Activated CD8-positive, alpha-beta memory T cell treated with anti-CD3 and anti-CD28 coated beads, Interleukin-2, amount 50 U/mL, for 1 hour (primary cell): ENCODE results near the gene SPN.
"Not testable (repeated sequence)": the region's sequence is repeated elsewhere in the genome, so short reads cannot be mapped to it uniquely, and the experiment has no call there.

Source experiments
- DNase-seq: peaks from one replicate; pipeline ENCODE4 v3.0.0-alpha.2; 2020; ENCODE audit errors: extremely low read depth

Gene SPN

GRCh38 chr16:29645694-29646187, 17.3 kb upstream of the SPN start:
- DNase-seq = no peak

DNA sequence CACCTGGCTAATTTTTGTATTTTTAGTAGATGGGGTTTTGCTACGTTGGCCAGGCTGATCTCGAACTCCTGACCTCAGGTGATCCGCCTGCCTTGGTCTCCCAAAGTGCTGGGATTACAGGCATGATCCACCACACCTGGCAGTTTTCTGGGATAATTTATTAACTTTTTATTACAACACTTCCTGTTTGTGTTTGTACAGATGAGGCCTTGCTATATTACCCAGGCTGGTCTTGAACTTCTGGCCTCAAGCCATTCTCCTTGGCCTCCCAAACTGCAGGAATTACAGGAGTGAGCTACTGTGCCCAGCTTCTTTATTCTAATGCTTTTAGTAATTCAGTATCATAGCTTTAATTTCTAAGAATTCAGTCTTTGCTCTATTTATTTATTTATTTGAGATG, 16.1 kb upstream of the SPN start:
- DNase-seq = no peak

- no peak for DNase-seq
These were observed 13.2 kb upstream of the SPN start for GRCh38 chr16:29649588-29650494.

DNA sequence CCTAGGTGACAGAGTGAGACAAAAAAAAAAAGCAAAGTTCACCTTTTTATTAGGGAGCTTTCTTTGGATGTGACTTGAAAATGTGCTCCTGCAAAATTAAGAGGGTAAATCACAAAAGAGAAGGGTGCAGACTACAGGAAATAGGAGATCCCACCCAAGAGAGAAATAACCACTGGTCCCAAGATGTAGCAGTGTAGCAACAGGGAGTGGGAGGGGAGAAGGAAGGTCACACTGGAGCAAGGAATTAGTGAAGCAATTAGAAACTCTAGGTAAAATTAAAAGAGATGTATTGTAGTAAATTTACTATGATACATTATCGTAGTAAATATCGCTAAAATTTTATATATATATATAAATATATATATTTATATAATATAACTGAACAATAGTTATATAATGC, 12.3 kb upstream of the SPN start:
- no peak for DNase-seq

DNA sequence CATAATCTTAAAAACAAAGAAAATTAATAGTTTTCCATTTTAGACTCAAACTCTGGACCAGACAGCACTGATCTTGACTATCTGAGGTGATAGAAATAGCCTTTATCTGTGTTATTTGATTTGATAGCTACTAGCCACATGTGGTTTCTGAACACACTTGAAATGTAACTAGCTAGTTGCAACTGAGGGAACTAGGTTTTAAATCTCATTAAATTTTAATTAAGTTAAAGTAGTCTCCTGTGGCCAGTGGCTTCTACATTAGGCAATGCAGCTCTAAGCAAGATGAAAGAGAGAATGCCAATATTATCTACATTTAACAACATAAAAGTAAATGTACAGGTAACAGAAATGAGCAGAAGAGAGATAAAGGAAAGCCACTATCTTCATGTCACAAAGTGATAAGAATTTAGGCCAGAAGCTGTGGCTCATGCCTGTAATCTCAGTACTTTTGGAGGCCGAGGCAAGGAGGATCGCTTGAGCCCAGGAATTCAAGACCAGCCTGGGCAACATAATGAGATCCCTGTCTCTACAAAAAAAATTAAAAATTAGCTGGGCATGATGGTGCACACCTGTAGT, 11.2 kb upstream of the SPN start:
- DNase-seq = no peak

DNA sequence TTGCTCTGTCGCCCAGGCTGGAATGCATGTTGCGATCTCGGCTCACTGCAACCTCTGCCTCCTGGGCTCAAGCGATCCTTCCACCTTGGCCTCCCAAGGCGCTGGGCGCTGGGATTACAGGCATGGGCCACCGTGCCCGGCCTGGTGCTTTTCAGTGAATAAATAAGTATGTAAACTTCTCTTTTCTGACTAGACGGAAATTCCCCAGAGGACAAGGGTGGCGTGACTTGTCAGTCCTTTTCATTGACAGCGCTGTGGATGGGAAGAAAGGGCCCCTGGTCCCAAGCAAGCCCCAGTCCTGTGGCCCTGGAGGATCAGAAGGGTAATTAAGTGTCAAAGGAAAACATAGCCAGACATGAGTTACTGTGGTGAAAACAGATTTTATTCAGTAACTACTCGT, 9.6 kb upstream of the SPN start:
- DNase-seq = no peak

DNA sequence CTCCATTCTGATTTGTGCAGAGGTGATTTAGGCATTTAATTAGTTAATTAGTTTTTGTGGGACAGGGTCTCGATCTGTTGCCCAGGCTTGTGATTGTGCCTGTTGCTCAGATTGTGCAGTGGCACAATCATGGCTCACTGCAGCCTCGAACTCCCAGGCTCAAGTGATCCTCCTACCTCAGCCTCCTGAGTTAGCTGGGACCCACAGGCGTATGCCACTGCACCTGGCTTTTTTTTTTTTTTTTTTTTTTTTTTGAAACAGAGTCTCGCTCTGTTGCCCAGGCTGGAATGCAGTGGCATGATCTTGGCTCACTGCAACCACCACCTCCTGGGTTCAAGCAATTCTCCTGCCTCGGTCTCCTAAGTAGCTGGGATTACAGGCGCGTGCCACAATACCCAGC, 9.2 kb upstream of the SPN start:
- not testable (repeated sequence) for DNase-seq

- DNase-seq = no peak
These were observed 6.1 kb upstream of the SPN start for GRCh38 chr16:29656688-29657523.

DNA sequence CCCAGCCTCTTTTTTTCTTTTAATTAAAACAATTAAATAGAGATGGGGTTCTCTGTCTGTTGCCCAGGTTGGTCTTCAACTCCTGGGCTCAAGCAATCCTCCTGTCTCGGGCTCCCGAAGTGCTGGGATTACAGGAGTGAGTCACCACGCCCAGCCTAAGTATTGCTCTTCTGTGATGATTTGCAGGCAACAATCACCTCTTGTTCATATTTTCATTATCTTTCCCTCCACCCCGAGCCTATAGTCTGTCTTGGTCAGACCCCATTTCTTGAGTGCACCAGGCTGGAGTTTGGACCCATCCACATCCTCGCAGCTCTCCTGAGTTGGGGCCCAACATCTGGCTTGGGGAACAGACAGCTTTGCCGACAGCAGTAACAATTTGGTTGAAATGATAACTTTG, 4.3 kb upstream of the SPN start:
- DNase-seq = no peak

DNA sequence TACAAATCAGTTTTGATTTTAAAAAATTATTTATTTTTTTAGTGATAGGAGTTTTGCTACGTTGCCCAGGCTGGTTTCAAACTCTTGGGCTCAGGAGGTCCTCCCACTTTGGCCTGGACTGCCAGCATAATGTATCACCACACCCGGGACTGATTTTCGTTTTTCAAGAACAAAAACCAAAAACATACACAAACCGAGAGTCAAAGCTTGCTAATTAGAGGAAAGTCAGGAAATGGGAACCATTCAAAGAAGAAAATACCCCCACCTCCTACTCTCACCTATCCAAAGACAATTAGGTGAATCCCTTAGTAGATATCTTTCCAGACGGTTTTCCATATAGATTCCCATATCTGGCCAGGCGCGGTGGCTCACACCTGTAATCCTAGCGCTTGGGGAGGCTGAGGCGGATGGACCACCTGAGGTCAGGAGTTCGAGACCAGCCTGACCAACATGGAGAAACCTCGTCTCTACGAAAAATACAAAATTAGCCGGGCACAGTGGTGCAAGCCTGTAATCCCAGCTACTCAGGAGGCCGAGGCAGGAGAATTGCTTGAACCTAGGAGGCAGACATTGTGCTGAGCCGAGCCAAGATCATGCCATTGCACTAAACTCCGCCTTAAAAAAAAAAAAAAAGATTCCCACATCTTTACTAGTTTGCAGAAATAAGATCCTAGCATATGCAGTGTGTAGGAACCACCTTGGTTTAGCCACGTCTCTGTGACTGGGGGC, 883 bp upstream of the SPN start:
- DNase-seq = no peak

DNA sequence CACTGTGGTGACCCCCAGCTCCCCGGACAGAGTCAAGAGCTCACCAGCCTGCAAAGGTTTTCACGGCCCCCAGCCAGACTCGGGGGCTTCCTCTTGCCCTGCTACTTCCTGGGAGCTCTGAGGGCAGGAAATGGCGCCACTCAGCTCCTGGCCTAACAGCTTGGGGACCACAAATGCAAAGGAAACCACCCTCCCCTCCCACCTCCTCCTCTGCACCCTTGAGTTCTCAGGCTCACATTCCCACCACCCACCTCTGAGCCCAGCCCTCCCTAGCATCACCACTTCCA, 375 bp upstream of the SPN start:
- no peak for DNase-seq

GRCh38 chr16:29663807-29664090, 702 bp downstream of the SPN start:
- DNase-seq = no peak

DNA sequence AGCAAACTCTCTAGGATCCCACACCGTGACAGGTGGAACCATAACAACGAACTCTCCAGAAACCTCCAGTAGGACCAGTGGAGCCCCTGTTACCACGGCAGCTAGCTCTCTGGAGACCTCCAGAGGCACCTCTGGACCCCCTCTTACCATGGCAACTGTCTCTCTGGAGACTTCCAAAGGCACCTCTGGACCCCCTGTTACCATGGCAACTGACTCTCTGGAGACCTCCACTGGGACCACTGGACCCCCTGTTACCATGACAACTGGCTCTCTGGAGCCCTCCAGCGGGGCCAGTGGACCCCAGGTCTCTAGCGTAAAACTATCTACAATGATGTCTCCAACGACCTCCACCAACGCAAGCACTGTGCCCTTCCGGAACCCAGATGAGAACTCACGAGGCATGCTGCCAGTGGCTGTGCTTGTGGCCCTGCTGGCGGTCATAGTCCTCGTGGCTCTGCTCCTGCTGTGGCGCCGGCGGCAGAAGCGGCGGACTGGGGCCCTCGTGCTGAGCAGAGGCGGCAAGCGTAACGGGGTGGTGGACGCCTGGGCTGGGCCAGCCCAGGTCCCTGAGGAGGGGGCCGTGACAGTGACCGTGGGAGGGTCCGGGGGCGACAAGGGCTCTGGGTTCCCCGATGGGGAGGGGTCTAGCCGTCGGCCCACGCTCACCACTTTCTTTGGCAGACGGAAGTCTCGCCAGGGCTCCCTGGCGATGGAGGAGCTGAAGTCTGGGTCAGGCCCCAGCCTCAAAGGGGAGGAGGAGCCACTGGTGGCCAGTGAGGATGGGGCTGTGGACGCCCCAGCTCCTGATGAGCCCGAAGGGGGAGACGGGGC, 1.3 kb downstream of the SPN start:
- no peak for DNase-seq

DNA sequence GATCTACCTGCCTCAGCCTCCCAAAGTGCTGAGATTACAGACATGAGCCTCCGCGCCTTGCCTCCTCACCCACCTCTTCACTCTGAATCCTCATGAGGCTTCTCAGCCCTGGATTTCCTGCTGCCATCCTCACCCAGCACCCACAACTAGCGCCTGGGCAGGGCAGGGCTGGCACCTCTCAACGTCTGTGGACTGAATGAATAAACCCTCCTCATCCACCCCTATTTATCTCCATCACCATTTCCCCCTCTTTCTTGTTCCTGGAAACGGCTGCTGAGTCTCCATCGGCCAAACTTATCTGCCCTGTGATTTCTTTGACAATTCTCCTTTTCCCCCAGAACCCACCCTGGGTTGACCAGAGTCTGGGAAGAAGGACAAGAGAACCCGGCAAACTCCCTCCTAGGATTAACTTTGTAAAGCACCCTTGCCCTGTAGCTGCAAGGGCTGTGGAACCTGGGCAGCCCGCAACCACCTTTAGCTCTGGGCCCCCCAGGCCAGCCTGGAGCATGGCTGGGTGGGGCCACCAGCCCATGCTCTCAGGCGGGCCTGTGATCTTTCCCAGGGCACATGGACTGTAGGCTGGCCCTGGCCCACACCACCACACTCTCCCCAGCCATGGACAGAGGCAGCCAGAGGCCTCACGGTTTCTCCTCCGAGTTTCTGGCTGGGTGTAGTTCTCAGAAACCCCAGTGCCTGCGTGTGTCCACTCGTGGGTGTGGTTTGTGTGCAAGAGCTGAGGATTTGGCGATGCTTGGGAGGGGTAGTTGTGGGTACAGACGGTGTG, 2.4 kb downstream of the SPN start:
- DNase-seq = no peak

DNA sequence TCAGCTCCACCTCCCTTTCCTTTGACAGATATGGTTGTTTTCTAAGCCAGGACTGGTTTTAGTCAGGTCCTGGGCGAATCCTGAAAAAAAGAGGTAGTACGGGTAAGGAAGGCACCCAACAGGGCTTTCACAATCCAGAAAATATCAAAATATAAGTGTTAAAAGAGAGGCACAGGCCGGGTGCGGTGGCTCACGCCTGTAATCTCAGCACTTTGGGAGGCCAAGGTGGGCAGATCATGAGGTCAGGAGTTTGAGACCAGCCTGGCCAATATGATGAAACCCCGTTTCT, 4.2 kb downstream of the SPN start:
- not testable (repeated sequence) for DNase-seq

- DNase-seq = no peak
These were observed 4.7 kb downstream of the SPN start for GRCh38 chr16:29667755-29668154.

DNA sequence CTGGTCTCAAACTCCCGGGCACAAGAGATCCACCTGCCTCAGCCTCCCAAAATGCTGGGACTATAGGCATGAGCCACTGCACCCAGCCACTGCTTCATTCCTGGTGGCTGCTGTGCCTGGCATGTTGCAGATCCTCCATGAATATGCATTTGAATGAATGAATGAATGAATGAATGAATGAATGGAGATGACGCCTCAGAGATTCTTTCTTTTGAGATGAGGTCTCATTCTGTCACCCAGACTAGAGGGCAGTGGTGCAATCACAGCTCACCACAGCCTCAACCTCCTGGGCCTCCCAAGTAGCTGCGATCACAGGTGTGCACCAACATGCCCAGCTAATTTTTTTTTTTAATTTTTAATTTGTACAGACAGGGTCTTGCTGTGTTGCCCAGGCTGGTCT, 5.2 kb downstream of the SPN start:
- no peak for DNase-seq

DNA sequence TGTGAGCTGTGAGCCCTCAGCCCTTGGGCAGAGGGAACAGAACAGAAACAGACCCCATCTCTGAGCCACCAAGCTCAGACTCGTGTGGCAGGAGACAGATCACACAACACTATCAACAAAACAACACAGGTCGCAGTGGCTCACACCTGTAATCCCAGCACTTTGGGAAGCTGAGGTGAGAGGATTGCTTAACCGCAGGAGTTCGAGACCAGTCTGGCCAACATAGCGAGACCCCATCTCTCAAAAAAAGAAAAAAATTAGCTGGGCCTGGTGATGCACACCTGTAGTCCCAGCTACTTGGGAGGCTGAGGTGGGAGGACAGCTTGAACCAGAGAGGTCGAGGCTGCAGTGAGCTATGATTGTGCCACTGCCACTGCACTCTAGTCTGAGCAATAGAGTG, 10.5 kb downstream of the SPN start:
- DNase-seq = no peak

DNA sequence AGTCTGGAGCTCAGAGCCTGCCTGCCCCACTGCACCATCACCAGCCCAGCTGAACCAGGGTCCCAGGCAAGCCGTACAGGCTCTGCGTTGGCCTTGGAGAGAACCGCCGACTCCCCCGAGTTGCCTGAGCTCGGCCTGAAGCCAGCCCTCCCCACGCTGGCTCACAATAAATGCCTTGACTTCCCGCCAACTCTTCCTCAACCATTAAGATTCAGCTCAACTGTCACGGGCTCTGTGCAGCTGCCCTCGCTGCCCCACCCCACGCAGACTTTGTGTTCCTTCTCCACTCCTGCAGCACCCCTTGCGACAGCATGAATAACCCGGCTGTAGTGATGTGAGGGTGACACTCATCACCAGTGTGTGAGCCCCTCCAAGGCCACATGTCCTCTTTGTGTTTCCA, 11.1 kb downstream of the SPN start:
- no peak for DNase-seq

- DNase-seq = no peak
These were observed 13.0 kb downstream of the SPN start for GRCh38 chr16:29675811-29676643.
